ENCODE results near the gene NIPAL3.

GRCh38 chr1:24486331-24487065, 70.9 kb downstream of the NIPAL3 start:
- TF ChIP-seq EP300 (IDR thresholded peaks at IDR 0.05) (no peak), POLR2A (IDR thresholded peaks at IDR 0.05) (no peak), CTCF (IDR thresholded peaks at IDR 0.05) (no peak), POLR2AphosphoS5 (IDR thresholded peaks at IDR 0.05) (no peak)

All from gastroesophageal sphincter (tissue), 3 donors.